ENCODE measurements around the gene ZNF662. TPM values are rescaled to one million over a fixed set of nuclear protein-coding genes. Genes with fewer than 3 reads are reported as not detected.

ZNF662 gene
- total RNA-seq, result 4.3 and 6.7 TPM in 2 replicates

GRCh38 chr3:42906070-42906847 lies at the start of gene ZNF662:
Gene ZNF662 (plus strand): TSS chr3:42906142. CDS start chr3:42908115, 1,973 bp downstream.

GRCh38 chr3:42875325-42876151 lies 30.4 kb upstream of the ZNF662 start, which contains the start of gene CYP8B1:
Gene CYP8B1 (minus strand): TSS chr3:42875879. CDS start chr3:42875816, 63 bp downstream.

Other genes starting within 250 kb of the ZNF662 start
- gene KLHL40, start 220.6 kb upstream of the ZNF662 start, total RNA-seq, result not detected in 2 replicates
- not detected in 2 replicates for gene HHATL, start 203.3 kb upstream of the ZNF662 start, total RNA-seq
- gene CCDC13, start 132.9 kb upstream of the ZNF662 start, total RNA-seq, result 0.16 and 0.49 TPM in 2 replicates
- gene HIGD1A, start 101.7 kb upstream of the ZNF662 start, total RNA-seq, result 63.3 and 83.2 TPM in 2 replicates
- gene ACKR2, start 96.7 kb upstream of the ZNF662 start, total RNA-seq, result not detected in 2 replicates
- gene CYP8B1, start 30.3 kb upstream of the ZNF662 start, total RNA-seq, result not detected in 2 replicates
- gene GASK1A, start 73.2 kb downstream of the ZNF662 start, total RNA-seq, result 0.97 and 1.3 TPM in 2 replicates
- gene POMGNT2, start 199.9 kb downstream of the ZNF662 start, total RNA-seq, result 9.5 and 9.9 TPM in 2 replicates